ENCODE data around the gene HSP90B1.
A peak's percentile ranks its signal among the peaks of the same experiment; 100 is the strongest.

The HSP90B1 gene

GRCh38 chr12:103908877-103909276, 21.3 kb upstream of the HSP90B1 start:
- TF ChIP-seq, protein P1, sequence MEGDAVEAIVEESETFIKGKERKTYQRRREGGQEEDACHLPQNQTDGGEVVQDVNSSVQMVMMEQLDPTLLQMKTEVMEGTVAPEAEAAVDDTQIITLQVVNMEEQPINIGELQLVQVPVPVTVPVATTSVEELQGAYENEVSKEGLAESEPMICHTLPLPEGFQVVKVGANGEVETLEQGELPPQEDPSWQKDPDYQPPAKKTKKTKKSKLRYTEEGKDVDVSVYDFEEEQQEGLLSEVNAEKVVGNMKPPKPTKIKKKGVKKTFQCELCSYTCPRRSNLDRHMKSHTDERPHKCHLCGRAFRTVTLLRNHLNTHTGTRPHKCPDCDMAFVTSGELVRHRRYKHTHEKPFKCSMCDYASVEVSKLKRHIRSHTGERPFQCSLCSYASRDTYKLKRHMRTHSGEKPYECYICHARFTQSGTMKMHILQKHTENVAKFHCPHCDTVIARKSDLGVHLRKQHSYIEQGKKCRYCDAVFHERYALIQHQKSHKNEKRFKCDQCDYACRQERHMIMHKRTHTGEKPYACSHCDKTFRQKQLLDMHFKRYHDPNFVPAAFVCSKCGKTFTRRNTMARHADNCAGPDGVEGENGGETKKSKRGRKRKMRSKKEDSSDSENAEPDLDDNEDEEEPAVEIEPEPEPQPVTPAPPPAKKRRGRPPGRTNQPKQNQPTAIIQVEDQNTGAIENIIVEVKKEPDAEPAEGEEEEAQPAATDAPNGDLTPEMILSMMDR (IDR thresholded peaks at IDR 0.05; ENCODE audit: low read depth, low read length, missing control alignments), result no peak
- H3K4me3 ChIP-seq (ENCODE audit: low read depth, low read length), result no peak overlapping the region
- no peak for DNase-seq (ENCODE audit: low read depth)
- in situ Hi-C loops (cut with HindIII; ENCODE audit: low sequenced_read_pairs), result no loop called here

DNA sequence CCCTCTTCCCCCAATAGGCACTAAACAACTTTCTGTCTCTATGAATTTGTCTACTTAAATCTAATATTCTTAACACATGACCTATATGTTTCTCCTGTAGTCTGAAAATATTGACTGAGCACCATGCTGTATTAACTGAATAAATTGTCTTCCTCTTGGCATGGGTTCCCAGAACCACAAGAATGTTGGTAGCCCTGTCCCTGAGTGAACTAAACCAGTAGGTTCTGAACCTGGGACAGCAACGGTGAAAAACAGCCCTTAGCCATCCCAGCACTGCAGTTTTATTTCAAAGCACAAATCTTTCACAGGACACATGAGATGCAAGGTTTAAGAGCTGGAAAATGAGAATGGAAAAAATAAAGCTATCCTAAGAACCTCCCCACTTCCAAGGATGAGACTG, 20.4 kb upstream of the HSP90B1 start:
- no peak overlapping the region for H3K4me3 ChIP-seq (ENCODE audit: low read depth, low read length)
- peak; percentile 16 for DNase-seq (ENCODE audit: low read depth)
- in situ Hi-C loops (cut with HindIII; ENCODE audit: low sequenced_read_pairs), result no loop called here
- TF ChIP-seq, protein P1 (IDR thresholded peaks at IDR 0.05; ENCODE audit: low read depth, low read length, missing control alignments), result no peak

DNA sequence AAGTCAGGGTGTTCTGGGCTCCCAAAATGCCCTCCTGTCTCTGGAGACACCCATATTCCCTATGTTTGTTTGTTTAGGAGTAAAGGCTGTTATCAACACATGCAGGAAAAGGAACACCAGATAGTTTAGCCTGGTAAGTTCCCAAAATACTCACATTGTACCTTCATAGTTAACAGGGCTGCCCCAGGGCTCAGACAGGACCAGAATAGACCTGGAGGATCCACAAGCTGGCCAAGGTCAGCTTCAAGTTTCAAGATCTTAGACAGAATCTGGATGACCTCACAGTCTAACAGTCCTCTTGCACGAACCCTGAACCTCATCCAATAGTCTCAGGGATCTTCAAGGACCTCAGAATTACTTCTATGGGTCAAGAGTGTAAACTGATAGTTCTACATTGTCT, 18.1 kb upstream of the HSP90B1 start:
- in situ Hi-C loops (cut with HindIII; ENCODE audit: low sequenced_read_pairs), result no loop called here
- no peak overlapping the region for H3K4me3 ChIP-seq (ENCODE audit: low read depth, low read length)
- no peak for DNase-seq (ENCODE audit: low read depth)
- TF ChIP-seq, protein P1 (IDR thresholded peaks at IDR 0.05; ENCODE audit: low read depth, low read length, missing control alignments), result no peak

DNA sequence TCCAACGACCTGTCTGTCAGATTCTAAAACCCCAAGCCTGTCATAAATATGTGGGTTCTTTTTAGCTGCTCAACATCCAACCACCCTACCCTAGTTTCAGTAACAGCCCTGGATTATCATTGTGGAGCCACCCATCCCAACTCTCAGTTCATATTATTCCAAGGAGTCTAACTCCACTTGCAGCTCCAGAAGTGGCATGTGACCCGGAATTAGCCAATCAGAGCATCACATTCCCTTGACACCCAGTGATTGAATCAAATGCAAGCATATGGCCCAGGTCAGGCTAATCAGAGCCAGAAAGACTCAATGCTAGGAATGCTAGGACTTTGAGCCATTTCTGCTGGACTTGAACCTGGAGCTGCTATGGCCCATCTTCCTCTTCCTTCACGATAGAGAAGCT, 17.1 kb upstream of the HSP90B1 start:
- TF ChIP-seq, protein P1 (IDR thresholded peaks at IDR 0.05; ENCODE audit: low read depth, low read length, missing control alignments), result no peak
- H3K4me3 ChIP-seq (ENCODE audit: low read depth, low read length), result no peak overlapping the region
- in situ Hi-C loops (cut with HindIII; ENCODE audit: low sequenced_read_pairs), result no loop called here
- DNase-seq (ENCODE audit: low read depth), result no peak

- no peak overlapping the region for H3K4me3 ChIP-seq (ENCODE audit: low read depth, low read length)
- TF ChIP-seq, protein P1 (IDR thresholded peaks at IDR 0.05; ENCODE audit: low read depth, low read length, missing control alignments), result no peak
- in situ Hi-C loops (cut with HindIII; ENCODE audit: low sequenced_read_pairs), result no loop called here
- no peak for DNase-seq (ENCODE audit: low read depth)
Observed at GRCh38 chr12:103915306-103915705, 14.9 kb upstream of the HSP90B1 start.

DNA sequence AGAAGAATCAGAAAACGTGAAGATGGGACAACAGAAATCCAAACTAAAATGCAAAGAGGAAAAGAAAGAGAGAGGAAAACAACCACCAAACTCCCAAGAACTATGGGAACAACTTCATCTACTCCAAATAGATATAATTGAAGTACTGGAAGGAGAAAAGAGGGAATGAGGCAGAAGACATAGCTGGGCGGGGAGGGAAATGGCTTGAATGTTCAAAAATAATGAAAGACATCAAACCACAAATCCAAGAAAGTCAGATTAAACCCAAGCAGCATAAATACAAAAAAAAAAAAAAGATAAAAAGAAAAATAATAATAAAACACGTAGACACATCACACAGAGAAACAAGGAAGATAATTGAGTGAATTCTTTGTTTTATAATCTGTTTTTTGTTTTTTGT, 12.3 kb upstream of the HSP90B1 start:
- in situ Hi-C loops (cut with HindIII; ENCODE audit: low sequenced_read_pairs), result no loop called here
- TF ChIP-seq, protein P1 (IDR thresholded peaks at IDR 0.05; ENCODE audit: low read depth, low read length, missing control alignments), result no peak
- DNase-seq (ENCODE audit: low read depth), result no peak
- no peak overlapping the region for H3K4me3 ChIP-seq (ENCODE audit: low read depth, low read length)

Measured in astrocyte of the cerebellum (primary cell).